Trophoblast cell (in vitro differentiated cells and primary cell): ENCODE results near the gene PKP4.

Experiments
- DNase-seq, 2 donors: peaks; one replicate each; pipeline ENCODE4 v3.0.0-alpha.2; 2016
- H2AFZ ChIP-seq: 2 replicates; pipeline ENCODE4 v1.6.1; 2013; ENCODE audit warnings: low read length, moderate library complexity, mild to moderate bottlenecking; ENCODE audit not compliant: insufficient read depth, poor library complexity
- H2AK5ac ChIP-seq: 2 replicates; pipeline ENCODE4 v1.6.1; 2013; ENCODE audit warnings: mild to moderate bottlenecking, low read length
- H2BK120ac ChIP-seq: 2 replicates; pipeline ENCODE4 v1.6.1; 2013; ENCODE audit warnings: low read length, mild to moderate bottlenecking, moderate library complexity; ENCODE audit not compliant: insufficient read depth, poor library complexity
- H2BK12ac ChIP-seq: 2 replicates; pipeline ENCODE4 v1.6.1; 2013; ENCODE audit warnings: mild to moderate bottlenecking, low read length, moderate library complexity
- H2BK5ac ChIP-seq: 2 replicates; pipeline ENCODE4 v1.6.1; 2013; ENCODE audit warnings: low read length, low read depth, moderate library complexity, mild to moderate bottlenecking; ENCODE audit not compliant: poor library complexity
- H3K14ac ChIP-seq: 2 replicates; pipeline ENCODE4 v1.6.1; 2013; ENCODE audit warnings: mild to moderate bottlenecking, low read length
- H3K18ac ChIP-seq: 2 replicates; pipeline ENCODE4 v1.6.1; 2013; ENCODE audit warnings: mild to moderate bottlenecking, low read length
- H3K23ac ChIP-seq: 2 replicates; pipeline ENCODE4 v1.6.1; 2013; ENCODE audit warnings: low read length
- H3K27ac ChIP-seq: 2 replicates; pipeline ENCODE4 v1.5.1; 2013; ENCODE audit warnings: low read depth, mild to moderate bottlenecking, inconsistent platforms, low read length, moderate library complexity
- H3K27me3 ChIP-seq: 2 replicates; pipeline ENCODE4 v1.6.1; 2013; ENCODE audit warnings: inconsistent platforms, mild to moderate bottlenecking, low read length, moderate library complexity; ENCODE audit not compliant: insufficient read depth
- H3K36me3 ChIP-seq, 2 experiments: 1 replicate in 1 of 2; 2 replicates in 1 of 2; pipeline ENCODE4 v1.6.1; 2013; ENCODE audit warnings: low read length in 2 of 2, mild to moderate bottlenecking in 2 of 2, moderate library complexity in 1 of 2; ENCODE audit not compliant: insufficient read depth in 2 of 2, control insufficient read depth in 1 of 2
- H3K4ac ChIP-seq: 2 replicates; pipeline ENCODE4 v1.6.1; 2013; ENCODE audit warnings: low read depth, mild to moderate bottlenecking, low read length, moderate library complexity
- H3K4me1 ChIP-seq, 2 experiments: 1 replicate in 1 of 2; 2 replicates in 1 of 2; pipeline ENCODE4 v1.6.1; 2013; ENCODE audit warnings: low read length in 2 of 2, mild to moderate bottlenecking in 2 of 2, moderate library complexity in 1 of 2; ENCODE audit not compliant: insufficient read depth in 2 of 2, control insufficient read depth in 1 of 2
- H3K4me2 ChIP-seq: 2 replicates; pipeline ENCODE4 v1.6.1; 2013; ENCODE audit warnings: inconsistent platforms, mild to moderate bottlenecking, low read length, moderate library complexity
- H3K4me3 ChIP-seq: 2 replicates; pipeline ENCODE4 v1.5.1; 2013; ENCODE audit warnings: mild to moderate bottlenecking, low read depth, low read length, inconsistent platforms
- H3K79me1 ChIP-seq: one replicate; pipeline ENCODE4 v1.6.1; 2013; ENCODE audit warnings: low read length
- H3K79me2 ChIP-seq: 2 replicates; pipeline ENCODE4 v1.6.1; 2013; ENCODE audit warnings: low read length, mild to moderate bottlenecking; ENCODE audit not compliant: control insufficient read depth, insufficient read depth, poor library complexity
- H3K9ac ChIP-seq: 2 replicates; pipeline ENCODE4 v1.6.1; 2013; ENCODE audit warnings: mild to moderate bottlenecking, low read length
- H3K9me3 ChIP-seq: 2 replicates; pipeline ENCODE4 v1.6.1; 2013; ENCODE audit warnings: low read depth, mild to moderate bottlenecking, control low read depth, inconsistent platforms, low read length; ENCODE audit not compliant: insufficient read depth
- H4K12ac ChIP-seq: 2 replicates; pipeline ENCODE4 v1.6.1; 2013; ENCODE audit warnings: low read depth, mild to moderate bottlenecking, low read length, moderate library complexity
- H4K8ac ChIP-seq: 2 replicates; pipeline ENCODE4 v1.6.1; 2013; ENCODE audit warnings: low read depth, mild to moderate bottlenecking, low read length, moderate library complexity
- H4K91ac ChIP-seq: one replicate; pipeline ENCODE4 v1.6.1; 2013; ENCODE audit warnings: low read depth, mild to moderate bottlenecking, low read length, moderate library complexity
- WGBS: extraction: QIAGEN DNeasy Blood & Tissue Kit; methylation state at CpG from one replicate; pipeline ENCODE4 v1.1.7; 2013; ENCODE audit warnings: missing lambda C conversion rate; ENCODE audit not compliant: insufficient read length, insufficient coverage; ENCODE audit errors: extremely low coverage; 5-methylcytosine and 5-hydroxymethylcytosine counted together

PKP4 gene

GRCh38 chr2:158411748-158412147, 45.0 kb upstream of the PKP4 start:
- no peak overlapping the region for H4K12ac ChIP-seq
- H3K9me3 ChIP-seq = peaks cover 6% of the 10 kb centered on the region
- H3K9ac ChIP-seq = peak overlapping the region; percentile 30
- no peaks in the 10 kb centered on the region for H3K79me2 ChIP-seq
- H2BK5ac ChIP-seq = peak overlapping the region; percentile 52
- no peaks in the 10 kb centered on the region for H3K36me3 ChIP-seq
- peak overlapping the region; percentile 22 for H3K27ac ChIP-seq
- H3K18ac ChIP-seq = no peak overlapping the region
- DNase-seq = no peak
- no peak overlapping the region for H2AFZ ChIP-seq
- no peaks in the 10 kb centered on the region for H3K27me3 ChIP-seq
- H3K79me1 ChIP-seq = peaks cover 4% of the 10 kb centered on the region
- no peak overlapping the region for H2AK5ac ChIP-seq
- H4K8ac ChIP-seq = no peak overlapping the region
- H2BK12ac ChIP-seq = peak overlapping the region; percentile 54
- no peak overlapping the region for H4K91ac ChIP-seq
- H3K4me1 ChIP-seq = peaks cover 0 to 5% of the 10 kb centered on the region in 2 experiments
- no peak overlapping the region for H3K4ac ChIP-seq
- no peak overlapping the region for H3K4me3 ChIP-seq
- H3K4me2 ChIP-seq = no peak overlapping the region
- no peak overlapping the region for H3K14ac ChIP-seq
- H2BK120ac ChIP-seq = peak overlapping the region; percentile 87
- H3K23ac ChIP-seq = no peak overlapping the region

- no peaks in the 10 kb centered on the region for H3K36me3 ChIP-seq
- WGBS = no CpG with 5 or more reads among the region's 3 CpGs
- H3K4me3 ChIP-seq = no peak overlapping the region
- H3K4me1 ChIP-seq = peaks cover 0 to 5% of the 10 kb centered on the region in 2 experiments
- H3K79me2 ChIP-seq = no peaks in the 10 kb centered on the region
- H2AK5ac ChIP-seq = no peak overlapping the region
- no peak overlapping the region for H2BK12ac ChIP-seq
- peak overlapping the region; percentile 22 for H3K27ac ChIP-seq
- no peak overlapping the region for H3K23ac ChIP-seq
- no peak overlapping the region for H2BK120ac ChIP-seq
- H3K4ac ChIP-seq = no peak overlapping the region
- DNase-seq = peak in 1 of 2 donors; percentile 50
- H3K27me3 ChIP-seq = no peaks in the 10 kb centered on the region
- H3K14ac ChIP-seq = no peak overlapping the region
- H3K79me1 ChIP-seq = peaks cover 4% of the 10 kb centered on the region
- H2BK5ac ChIP-seq = peak overlapping the region; percentile 52
- H4K91ac ChIP-seq = no peak overlapping the region
- no peak overlapping the region for H3K9ac ChIP-seq
- H3K18ac ChIP-seq = no peak overlapping the region
- H2AFZ ChIP-seq = no peak overlapping the region
- H3K9me3 ChIP-seq = peaks cover 6% of the 10 kb centered on the region
- H4K8ac ChIP-seq = no peak overlapping the region
- no peak overlapping the region for H3K4me2 ChIP-seq
- H4K12ac ChIP-seq = no peak overlapping the region
Measured at GRCh38 chr2:158412206-158412605, 44.5 kb upstream of the PKP4 start.

- H3K4me1 ChIP-seq = peaks cover 0 to 5% of the 10 kb centered on the region in 2 experiments
- no peak overlapping the region for H2BK5ac ChIP-seq
- no peak overlapping the region for H4K91ac ChIP-seq
- no peak overlapping the region for H3K27ac ChIP-seq
- H4K12ac ChIP-seq = no peak overlapping the region
- no peaks in the 10 kb centered on the region for H3K27me3 ChIP-seq
- H4K8ac ChIP-seq = no peak overlapping the region
- no peak overlapping the region for H3K23ac ChIP-seq
- no peak overlapping the region for H3K4me3 ChIP-seq
- H3K9ac ChIP-seq = no peak overlapping the region
- no peaks in the 10 kb centered on the region for H3K79me2 ChIP-seq
- H3K36me3 ChIP-seq = no peaks in the 10 kb centered on the region
- no CpG with 5 or more reads among the region's 2 CpGs for WGBS
- no peak for DNase-seq
- no peak overlapping the region for H2BK12ac ChIP-seq
- no peak overlapping the region for H3K4me2 ChIP-seq
- no peak overlapping the region for H3K18ac ChIP-seq
- no peak overlapping the region for H2AK5ac ChIP-seq
- H2BK120ac ChIP-seq = no peak overlapping the region
- H3K4ac ChIP-seq = no peak overlapping the region
- peaks cover 4% of the 10 kb centered on the region for H3K79me1 ChIP-seq
- H3K14ac ChIP-seq = no peak overlapping the region
- peaks cover 6% of the 10 kb centered on the region for H3K9me3 ChIP-seq
- H2AFZ ChIP-seq = no peak overlapping the region
Measured at GRCh38 chr2:158413581-158413980, 43.2 kb upstream of the PKP4 start.

- Histone ChIP-seq H3K27me3 (no peaks in the 10 kb centered on the region), H3K14ac (no peak overlapping the region), H4K12ac (no peak overlapping the region), H3K36me3 (no peaks in the 10 kb centered on the region), H3K79me2 (no peaks in the 10 kb centered on the region), H3K9me3 (peaks cover 6% of the 10 kb centered on the region), H3K23ac (no peak overlapping the region), H3K18ac (no peak overlapping the region), H2BK12ac (no peak overlapping the region), H3K4me1 (peaks cover 0 to 5% of the 10 kb centered on the region in 2 experiments), H2BK120ac (no peak overlapping the region), H3K79me1 (peaks cover 4% of the 10 kb centered on the region), H2BK5ac (no peak overlapping the region), H4K91ac (no peak overlapping the region), H3K9ac (no peak overlapping the region), H3K4me3 (no peak overlapping the region), H4K8ac (no peak overlapping the region), H2AK5ac (no peak overlapping the region), H3K4me2 (no peak overlapping the region), H3K27ac (no peak overlapping the region), H2AFZ (no peak overlapping the region), H3K4ac (no peak overlapping the region)
- no CpG with 5 or more reads among the region's 1 CpG for WGBS
- no peak for DNase-seq
Measured at GRCh38 chr2:158414538-158414937, 42.2 kb upstream of the PKP4 start.
